Embryonic facial prominence (tissue), 1 donor: ENCODE data around the gene IFT22.
"Not testable (repeated sequence)": the region's sequence is repeated elsewhere in the genome, so short reads cannot be mapped to it uniquely, and the experiment has no call there.

ENCODE experiments used
- DNase-seq: peaks from one replicate; pipeline ENCODE4 v3.0.0-alpha.2; 2016; ENCODE audit errors: extremely low spot score

Gene IFT22

DNA sequence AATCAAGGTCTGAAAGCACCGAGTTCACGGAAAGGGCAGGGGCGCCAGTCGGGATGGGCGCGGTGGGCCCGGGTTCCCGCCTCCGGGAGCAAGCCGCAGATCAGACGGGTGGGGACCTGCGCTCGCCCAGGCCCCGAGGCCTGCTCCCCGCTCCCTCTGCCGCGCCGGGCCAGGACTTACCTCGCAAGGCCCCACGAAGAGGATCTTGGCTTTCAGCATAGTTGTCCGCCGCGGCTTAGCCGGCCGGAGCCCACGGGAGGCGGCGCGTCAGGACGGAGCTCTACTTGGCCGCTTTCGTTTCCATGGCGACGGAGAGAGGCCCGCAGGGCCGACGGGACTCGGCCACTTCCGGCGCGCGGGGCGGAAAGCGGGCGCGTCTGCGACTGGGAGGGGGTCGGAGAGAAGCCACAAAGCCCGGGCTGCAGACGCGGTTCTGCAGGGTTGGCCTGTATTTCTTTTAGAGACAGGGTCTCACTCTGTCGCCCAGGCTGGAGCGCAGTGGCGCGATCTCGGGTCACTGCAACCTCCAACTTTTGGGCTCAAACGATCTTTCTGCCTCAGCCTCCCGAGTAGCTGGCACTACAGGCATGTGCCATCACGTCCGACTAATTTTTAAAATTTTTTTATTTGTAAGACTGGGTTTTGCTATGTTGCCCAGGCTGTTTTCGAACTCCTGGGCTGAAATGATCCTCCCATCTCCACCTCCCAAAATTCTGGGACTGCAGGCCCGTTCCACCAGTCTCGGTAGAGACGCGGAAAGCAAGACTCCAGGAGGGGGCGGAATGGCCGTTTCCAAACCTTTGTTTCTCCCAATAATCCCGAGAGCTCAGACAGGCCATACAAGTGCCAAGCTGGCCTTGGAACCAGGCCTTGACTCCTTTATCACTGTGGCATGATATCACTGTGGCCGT is at the start of gene IFT22:
TSS of gene IFT22 (minus strand) at position 322 of the 911 bp plus-strand sequence. CDS start at position 219, 103 bp downstream.
- peak; percentile 75 for DNase-seq

DNA sequence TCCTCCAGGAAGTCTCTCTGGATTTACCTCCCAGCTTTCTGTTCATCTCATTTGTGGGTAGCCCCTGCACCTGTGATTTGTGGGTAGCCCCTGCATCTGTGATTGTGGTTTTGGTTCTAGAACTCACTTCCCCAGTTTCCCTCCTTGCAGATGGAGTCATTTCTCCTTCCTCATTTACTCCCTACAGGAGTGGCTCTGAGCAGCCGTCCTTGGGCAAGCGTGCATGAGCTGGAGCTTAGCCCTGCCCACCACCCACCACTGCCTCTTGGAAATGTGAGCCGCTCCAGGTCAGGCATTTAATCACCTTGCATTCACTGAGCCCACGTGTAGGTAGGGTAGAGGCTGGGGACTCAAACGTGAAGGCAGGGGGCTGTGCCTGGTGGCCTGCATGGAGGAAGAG is 49.2 kb upstream of the IFT22 start:
- DNase-seq = no peak

DNA sequence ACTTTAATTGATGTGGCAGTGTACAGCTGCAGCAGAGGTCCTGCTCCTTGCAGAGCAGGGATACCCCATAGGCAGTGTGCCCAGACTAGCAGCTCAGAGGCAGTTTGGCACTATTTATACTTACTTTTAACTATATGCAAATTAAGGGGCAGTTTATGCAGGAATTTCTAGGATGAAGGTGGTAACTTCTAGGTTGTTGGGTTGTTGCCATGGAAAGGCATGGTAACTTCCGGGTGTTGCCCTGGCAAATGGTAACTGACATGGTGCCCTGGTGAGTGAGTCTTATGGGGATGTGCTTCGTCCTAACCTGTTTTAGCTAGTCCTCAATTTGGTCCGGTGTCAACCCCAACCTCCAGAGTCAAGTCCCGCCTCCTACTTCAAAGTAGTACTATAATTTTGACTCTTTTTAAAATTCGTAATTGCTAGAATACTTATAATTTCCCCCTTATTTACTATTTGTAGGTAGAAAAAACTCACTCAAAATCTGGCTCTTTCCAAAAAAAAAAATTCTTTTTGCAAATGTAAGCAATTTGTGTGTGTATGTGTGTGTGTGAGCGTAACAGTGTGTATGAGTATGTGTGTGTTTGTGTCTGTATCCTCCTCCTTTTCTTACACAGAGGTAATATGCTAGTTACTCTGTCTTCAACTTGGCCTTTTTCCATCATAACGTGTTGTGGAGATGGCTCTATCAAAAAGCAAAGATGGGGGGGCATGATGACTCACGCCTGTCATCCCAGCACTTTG is 47.0 kb upstream of the IFT22 start:
- no peak for DNase-seq

DNA sequence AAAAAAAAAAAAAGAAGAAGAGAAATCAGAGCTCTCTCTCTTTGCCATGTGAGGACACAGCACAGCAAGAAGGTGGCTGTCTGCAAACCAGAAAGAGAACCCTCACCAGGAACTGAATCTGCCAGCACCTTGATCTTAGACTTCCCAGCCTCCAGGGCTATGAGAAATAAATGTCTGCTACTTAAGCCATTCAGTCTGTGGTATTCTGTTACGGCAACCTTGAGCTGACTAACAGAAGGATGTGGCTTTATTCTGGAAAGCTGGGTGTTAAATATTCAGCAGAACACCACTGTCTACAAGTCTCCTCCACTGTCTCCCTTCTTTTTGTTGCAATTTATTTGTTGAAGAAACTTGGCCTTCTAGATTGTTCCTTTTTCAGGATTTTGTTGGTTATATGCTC is 46.1 kb upstream of the IFT22 start:
- DNase-seq = no peak

DNA sequence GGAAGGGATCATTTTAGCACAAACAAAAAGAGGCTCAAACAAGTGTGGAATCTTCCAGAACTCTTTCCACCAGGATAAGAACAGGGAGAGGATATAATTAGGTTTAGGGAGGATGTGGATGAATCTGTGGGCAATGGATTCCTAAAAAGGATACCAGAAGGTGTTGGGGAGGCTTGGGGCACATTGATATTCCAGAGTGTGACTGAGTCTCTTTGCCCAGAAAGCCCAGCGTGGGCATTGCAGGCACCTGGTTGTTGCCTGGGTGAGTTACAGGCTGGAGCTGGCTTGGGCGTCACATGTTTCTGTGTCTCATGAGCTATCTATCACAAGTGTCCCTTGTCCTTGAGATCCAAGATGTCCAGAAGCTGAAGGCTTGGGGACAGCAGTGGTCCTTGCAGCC is 44.3 kb upstream of the IFT22 start:
- DNase-seq = no peak

DNA sequence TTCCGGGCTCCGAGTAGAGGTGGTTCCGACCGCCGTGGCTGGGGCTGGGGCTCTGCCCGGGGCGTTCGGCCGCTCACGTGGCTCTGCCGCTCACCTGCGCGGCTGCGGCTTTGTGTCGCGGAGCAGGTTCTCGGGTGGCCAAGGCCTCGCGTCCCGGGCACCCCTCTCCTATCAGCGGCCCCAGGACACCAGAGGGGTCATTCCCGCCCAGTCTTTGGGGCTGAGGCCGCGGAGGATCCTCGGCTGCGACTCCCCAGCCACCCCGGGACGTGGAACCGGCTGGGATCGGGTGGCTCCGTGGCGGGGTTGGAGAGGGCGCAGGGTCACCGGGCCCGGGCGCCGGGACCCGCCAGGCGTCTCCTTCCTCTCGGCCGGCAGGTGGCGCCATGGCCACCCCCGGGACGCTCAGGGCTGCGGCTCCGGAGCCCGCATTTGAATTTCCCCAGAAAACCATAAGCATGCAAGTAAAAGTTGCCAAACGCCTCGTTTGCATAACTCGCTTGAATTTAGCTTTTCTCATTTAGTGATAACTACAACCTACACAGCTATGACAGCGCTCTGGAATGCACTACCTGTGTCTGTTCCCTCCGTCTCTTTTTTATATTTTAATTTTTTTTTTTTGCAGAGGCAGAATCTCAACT is 42.2 kb upstream of the IFT22 start:
- DNase-seq = no peak

DNA sequence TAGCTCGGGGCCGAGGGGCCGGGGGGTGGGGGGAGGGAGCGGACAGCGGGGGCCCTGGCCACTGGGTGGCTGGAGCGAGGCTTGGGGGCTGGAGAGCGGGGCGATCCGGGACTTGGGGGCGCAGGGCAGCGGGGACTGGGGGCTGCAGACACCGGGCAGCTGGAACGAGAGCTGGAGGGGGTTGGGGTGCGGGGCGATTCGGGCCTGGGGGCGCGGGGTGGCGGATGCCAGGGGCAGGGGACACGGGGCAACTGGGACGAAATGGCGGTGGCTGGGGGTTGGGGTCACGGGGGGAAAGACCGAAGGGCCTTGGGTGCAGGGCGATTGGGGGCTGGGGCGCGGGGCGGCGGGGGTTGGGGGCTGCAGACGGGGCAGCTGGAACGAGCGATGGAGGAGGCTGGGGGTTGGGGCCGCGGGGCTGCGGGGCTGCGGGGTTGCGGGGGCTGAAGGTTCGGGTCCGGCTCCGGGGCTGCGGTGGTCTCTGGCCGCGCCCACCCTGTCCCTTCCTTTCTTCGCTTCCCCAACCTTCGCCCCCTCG is 41.7 kb upstream of the IFT22 start:
- DNase-seq = no peak

DNA sequence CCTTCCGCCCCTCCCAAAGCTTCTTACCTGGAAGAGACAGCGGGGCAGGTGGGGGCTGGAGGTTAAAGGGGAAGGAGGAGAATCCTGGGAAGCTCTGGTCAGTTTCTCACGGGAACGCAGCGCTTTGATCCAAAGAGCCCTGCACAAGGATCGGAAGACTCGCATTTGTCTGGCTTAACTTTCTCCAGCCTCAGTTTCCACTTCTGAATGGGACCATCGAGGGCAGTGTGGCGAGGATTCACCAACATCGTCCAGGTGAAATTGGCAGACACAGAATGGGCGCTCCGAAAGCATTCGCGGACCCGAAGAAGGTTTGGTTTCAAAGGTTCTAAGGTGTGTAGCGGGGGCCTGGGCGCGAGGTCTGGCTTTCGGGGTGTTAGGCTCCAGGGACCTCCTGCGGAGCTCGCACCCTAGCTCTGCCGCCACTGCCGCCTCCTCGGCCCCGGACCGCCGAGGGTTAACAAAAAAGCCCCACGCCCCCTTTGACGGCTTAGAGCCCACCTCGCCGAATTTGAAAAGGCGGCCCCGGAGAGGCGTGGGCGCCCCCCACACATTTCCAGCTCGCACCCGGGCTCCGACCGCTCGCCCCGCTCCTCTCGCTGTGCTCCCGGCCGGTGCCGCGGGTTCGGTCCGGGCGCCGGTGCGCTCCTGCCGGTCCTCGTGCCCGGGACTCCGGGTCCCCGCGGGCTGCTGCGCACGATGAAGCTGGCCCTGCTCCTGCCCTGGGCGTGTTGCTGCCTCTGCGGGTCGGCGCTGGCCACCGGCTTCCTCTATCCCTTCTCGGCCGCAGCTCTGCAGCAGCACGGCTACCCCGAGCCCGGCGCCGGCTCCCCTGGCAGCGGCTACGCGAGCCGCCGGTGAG is 41.0 kb upstream of the IFT22 start, which contains the start of gene COL26A1:
TSS of gene COL26A1 (plus strand) at position 542 of the 862 bp plus-strand sequence. CDS start at position 700, 158 bp downstream.
- no peak for DNase-seq

DNA sequence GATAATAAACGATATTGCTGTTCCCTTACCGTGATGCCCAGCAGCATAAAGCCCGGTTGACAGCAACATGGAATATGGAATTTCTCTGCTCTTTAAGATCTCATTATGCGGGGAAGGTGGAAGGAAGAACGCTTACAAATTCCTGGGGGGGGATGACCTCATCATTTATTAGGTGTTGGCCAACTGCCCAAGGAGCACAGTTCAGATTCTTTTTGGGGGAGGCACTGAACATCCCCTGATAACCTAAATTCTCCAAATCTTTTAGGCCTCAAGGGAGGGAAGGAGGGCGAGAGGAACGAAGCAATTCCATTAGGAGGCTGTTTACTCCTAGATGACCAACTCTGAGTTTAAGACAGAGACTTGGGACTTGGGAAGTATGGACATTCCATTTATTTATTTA is 35.8 kb upstream of the IFT22 start:
- no peak for DNase-seq

DNA sequence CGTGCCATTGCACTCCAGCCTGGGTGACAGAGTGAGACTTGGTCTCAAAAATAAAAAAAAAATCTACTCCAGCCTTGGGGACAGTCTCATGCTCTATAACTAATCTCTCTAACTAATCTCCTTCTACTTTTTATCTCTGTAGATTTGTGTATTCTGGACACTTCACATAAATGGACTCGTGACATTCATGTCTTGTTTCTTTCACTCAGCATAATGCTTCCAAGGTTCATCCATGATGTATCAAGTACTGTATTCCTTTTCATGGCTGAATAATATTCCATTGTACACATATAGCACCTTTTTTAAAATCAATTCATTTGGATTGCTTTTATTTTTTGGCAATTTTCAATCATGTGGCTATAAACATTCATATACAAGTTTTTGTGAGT is 31.3 kb upstream of the IFT22 start:
- no peak for DNase-seq

DNA sequence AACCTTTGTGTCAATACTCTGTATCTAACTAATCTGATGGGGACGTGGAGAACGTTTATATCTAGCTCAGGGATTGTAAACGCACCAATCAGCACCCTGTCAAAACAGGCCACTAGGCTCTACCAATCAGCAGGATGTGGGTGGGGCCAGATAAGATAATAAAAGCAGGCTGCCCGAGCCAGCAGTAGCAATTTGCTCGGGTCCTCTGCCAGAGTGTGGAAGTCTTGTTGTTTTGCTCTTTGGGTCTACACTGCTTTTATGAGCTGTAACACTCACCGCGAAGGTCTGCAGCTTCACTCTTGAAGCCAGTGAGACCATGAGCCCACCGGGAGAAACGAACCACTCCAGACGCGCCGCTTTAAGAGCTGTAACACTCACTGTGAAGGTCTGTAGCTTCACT is 27.7 kb upstream of the IFT22 start:
- not testable (repeated sequence) for DNase-seq

DNA sequence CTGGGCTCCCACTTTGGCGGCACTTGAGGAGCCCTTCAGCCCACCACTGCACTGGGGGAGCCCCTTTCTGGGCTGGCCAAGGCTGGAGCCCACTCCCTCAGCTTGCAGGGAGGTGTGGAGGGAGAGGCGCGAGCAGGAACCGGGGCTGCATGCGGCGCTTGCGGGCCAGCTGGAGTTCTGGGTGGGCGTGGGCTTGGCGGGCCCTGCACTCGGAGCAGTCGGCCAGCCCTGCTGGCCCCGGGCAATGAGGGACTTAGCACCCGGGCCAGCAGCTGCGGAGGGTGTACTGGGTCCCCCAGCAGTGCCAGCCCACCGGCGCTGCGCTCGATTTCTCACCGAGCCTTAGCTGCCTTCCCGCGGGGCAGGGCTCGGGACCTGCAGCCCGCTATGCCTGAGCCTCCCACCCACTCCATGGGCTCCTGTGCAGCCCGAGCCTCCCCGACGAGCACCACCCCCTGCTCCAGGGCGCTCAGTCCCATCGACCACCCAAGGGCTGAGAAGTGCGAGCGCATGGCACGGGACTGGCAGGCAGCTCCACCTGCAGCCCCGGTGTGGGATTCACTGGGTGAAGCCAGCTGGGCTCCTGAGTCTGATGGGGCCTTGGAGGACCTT is 26.9 kb upstream of the IFT22 start:
- DNase-seq = not testable (repeated sequence)

DNA sequence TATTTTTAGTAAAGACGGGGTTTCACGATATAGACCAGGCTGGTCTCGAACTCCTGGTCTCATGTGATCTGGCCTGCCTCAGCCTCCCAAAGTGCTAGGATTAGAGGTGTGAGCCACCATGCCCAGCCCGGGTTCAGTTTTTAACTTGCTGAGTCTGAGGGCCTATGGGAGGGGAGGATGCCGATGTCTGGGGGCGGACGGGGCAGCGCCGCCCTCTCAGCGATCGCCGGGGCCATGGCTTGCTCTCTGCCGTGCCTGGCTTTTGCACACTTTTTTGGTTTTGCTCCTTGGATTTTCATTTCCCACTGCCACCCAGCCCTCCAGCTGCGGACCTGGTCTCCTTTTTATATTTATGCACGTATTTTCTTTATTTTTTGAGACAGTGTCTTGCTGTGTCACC is 25.9 kb upstream of the IFT22 start:
- DNase-seq = no peak

DNA sequence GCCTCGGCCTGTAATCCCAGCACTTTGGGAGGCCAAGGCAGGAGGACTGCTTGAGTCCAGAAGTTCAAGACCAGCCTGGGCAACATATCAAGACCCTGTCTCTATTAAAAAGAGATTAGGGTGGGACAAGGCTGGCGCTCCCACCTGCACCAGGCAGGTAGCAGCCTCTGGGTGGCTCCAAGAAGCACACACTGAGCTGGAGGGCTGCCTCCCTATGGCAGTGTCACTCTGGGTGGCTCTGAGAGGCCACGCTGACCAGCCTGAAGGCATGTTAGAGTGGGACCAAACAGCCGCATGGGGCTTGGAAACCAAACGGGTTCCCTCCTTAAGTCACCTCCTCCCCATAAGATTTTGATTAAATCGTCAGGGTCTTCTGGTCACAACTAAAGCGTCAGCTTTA is 21.3 kb upstream of the IFT22 start:
- DNase-seq = no peak

DNA sequence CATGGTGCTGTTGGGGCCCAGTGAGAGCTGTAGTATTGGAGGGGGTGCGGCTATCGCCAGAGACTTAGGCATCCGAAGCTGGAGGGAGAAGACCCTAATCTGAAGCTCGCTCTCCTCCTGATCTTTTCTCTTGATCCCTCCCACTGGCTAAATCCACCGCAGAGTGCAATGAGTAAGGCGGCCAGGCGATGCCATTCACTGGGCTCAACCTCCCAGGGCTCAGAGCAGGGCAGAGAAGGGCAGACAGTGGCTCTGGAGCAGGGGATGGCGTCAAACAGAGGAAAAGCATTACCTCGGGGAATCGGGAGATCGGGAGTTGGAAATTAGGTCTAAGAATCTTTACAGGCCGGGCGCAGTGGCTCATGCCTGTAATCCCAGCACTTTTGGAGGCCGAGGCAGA is 18.8 kb upstream of the IFT22 start:
- no peak for DNase-seq

DNA sequence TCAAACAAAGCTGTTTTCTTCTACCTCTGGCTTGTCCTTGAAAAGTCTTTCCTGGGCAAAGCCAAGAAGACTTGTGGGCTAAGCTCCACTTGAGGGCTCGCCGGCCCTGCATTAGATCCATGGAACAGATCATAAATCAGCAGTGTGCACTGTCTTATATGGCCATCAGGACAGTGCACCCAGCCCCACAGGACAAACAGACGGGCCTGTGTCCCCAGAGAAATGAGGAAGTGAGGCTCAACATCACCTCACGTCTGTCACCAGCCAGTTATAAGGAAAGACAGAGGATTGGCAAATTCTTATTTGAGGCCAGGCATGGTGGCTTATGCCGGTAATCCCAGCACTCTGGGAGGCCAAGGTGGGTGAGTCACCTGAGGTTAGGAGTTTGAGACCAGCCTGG is 12.3 kb upstream of the IFT22 start:
- DNase-seq = no peak

DNA sequence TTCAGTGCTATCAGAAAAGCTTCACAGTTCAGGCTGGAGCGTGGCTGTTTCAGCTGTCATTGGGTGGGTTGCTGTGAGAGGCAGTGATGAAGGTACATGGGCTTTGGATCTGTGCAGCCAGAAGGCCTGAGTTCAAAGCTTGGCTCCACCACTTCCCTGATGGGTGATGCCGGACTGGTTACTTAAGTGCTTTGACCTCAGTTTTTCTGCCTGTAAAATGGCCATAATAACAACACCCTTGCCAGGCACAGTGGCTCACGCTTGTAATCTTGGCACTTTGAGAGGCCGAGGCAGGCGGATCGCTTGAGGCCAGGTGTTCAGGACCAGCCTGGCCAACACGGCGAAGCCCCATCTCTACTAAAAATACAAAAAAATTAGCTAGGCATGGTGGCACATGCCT is 10.4 kb upstream of the IFT22 start:
- DNase-seq = no peak

DNA sequence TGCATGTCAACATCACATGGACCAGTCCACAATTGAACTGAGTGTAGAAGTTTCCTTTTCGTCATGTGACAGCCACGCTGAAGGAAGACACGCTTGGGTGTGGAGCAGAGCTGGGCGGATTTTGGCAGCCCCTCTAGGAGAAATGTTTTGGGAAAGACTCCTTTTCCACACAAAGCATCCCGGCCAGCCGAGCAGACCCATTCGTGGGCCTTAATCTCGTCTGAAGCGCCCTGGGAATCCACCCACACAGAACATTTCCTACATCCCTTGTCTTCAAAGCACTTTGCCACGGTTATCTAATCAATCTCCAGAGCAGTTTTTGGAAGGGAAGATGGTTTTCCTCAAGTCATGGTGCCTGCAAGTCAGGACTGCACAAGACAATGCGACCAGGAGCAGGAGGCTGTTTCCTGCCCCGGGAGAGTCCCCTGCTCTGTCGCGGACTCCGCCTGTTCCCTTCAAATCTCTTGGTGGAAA is 8.4 kb upstream of the IFT22 start:
- DNase-seq = no peak

DNA sequence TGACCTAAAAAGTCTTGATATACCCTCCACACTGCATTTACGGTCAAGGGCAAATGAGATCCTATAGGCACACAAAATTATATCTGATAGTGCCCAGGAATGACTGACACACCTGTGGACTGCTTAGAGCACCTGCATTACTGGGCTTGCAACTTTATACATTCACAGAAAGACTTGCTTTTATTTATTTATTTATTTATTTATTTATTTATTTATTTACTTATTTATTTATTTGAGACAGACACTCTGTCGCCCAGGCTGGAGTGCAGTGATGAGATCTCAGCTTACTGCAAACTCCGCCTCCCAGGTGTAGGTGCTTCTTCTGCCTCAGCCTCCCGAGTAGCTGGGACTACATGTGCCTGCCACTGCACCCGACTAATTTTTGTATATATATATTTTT is 6.5 kb upstream of the IFT22 start:
- DNase-seq = no peak

DNA sequence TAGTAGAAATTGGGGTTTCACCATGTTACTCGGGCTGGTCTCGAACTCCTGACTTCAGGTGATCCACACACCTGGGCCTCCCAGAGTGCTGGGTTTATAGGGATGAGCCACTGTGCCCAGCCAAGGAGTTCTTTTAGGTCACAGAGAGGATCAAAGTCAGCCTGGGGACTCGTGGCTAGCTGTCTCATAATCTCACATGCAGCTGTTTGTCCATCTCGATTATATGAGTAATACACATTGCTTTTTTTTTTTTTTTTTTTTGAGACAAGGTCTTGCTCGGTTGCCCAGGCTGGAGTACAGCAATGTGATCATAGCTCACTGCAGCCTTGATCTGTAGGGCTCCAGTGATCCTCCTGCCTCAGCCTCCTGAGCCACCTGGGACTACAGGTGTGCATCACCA is 2.2 kb downstream of the IFT22 start:
- DNase-seq = no peak

DNA sequence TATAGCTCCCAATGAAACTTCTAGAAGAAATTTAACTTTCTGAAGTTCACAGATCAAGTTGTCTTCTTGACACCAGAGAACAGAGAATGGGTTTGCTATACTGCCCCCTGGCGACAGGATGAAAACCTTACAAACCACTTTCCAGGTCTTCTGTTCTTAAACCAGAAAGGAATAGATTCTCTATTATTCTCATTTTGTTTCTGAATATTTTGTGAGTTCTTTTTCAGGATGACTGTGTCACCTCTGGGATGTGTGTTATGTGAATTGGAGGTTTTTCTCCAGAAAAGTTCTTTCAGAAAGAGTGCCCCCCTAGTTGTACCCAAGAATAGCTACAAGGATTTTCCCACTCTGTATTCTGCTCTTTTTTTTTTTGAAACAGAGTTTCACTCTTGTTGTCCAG is 6.3 kb downstream of the IFT22 start:
- no peak for DNase-seq
